Epithelial cell of prostate (primary cell): ENCODE results near the gene NAV3.

Experiments
- DNase-seq: peaks from one replicate; pipeline ENCODE4 v3.0.0-alpha.2; 2011; ENCODE audit warnings: low read depth, low spot score
- H3K27ac ChIP-seq: fragments of 450-650 bp; 2 replicates; pipeline ENCODE4 v1.5.1; 2017; ENCODE audit warnings: mild to moderate bottlenecking

The NAV3 gene

GRCh38 chr12:78035901-78036606 lies 205.4 kb downstream of the NAV3 start:
- DNase-seq, result no peak
- no peak overlapping the region for H3K27ac ChIP-seq

DNA sequence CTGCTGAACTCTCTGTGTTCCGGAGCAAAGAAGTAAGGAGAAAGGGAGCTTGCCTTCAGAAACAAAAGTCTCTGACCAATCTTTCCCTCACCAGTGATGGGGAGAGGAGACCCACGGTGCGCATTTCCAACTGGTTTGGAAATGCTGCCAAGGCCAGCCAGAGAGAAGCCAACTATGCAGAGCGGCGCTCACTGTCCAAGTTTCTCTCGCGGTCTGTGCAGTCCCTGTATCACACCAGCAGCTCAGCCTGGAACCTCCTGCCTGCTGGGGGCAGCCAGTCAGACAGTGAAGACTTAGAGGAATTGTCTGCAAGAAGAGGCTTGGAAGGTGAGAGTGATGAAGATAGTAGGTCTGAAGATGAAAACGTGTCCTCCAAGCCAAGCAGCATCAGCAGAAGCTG lies 206.2 kb downstream of the NAV3 start:
- DNase-seq, result no peak
- no peak overlapping the region for H3K27ac ChIP-seq

GRCh38 chr12:78037707-78038106 lies 207.0 kb downstream of the NAV3 start:
- H3K27ac ChIP-seq, result no peak overlapping the region
- DNase-seq, result no peak

- no peak overlapping the region for H3K27ac ChIP-seq
- DNase-seq, result no peak
Observed at GRCh38 chr12:78038541-78038940, 207.8 kb downstream of the NAV3 start.

DNA sequence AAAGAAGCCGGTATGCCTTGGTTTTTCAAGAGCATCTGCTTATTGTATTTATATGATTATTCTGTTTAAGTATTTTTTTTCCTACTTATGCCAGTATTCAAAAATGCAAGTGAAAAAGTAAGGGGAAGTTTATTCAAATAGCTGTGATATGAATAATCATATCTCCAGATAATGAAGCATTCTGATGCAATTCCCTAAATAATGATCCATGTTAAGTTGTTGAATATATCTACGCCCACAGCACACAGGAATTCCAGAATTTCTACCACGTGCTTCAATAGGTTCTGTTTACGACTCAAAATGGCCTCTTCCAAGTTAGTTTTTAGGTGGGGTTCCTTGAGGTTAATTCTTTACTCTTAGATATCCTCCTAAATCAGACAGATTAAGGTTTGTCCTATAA lies 208.3 kb downstream of the NAV3 start:
- no peak for DNase-seq
- H3K27ac ChIP-seq, result no peak overlapping the region

GRCh38 chr12:78040111-78040510 lies 209.4 kb downstream of the NAV3 start:
- H3K27ac ChIP-seq, result no peak overlapping the region
- DNase-seq, result no peak

- no peak for DNase-seq
- H3K27ac ChIP-seq, result no peak overlapping the region
Observed at GRCh38 chr12:78050790-78051189, 220.1 kb downstream of the NAV3 start.

DNA sequence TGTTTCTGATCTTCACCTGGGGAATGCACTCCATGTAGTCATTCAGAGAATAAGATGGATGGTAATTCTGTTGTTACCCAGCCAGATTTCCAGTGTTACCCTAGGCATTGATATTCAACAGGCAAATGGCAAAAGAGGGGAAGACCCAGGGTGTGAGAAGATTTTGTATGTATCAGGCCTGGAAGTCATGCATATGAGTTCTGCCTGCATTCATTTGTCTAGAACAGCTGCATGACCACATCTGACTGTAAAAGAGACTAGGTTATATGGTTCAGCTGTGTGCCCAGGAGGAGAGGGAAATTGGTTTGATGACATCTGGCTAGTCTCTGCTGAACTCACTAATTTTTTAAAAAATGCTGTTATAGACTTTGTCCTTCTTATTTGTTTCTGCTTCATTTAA lies 224.9 kb downstream of the NAV3 start:
- no peak for DNase-seq
- H3K27ac ChIP-seq, result no peak overlapping the region

- no peak for DNase-seq
- H3K27ac ChIP-seq, result no peak overlapping the region
Observed at GRCh38 chr12:78057075-78057474, 226.4 kb downstream of the NAV3 start.

GRCh38 chr12:78060186-78060585 lies 229.5 kb downstream of the NAV3 start:
- DNase-seq, result peak; percentile 68
- H3K27ac ChIP-seq, result no peak overlapping the region

- H3K27ac ChIP-seq, result no peak overlapping the region
- peak; percentile 14 for DNase-seq
Observed at GRCh38 chr12:78062786-78063185, 232.1 kb downstream of the NAV3 start.

GRCh38 chr12:78081590-78082314 lies 251.1 kb downstream of the NAV3 start:
- DNase-seq, result no peak
- H3K27ac ChIP-seq, result no peak overlapping the region

GRCh38 chr12:78085542-78086182 lies 255.0 kb downstream of the NAV3 start:
- DNase-seq, result peak; percentile 31
- peak overlapping the region; percentile 52 for H3K27ac ChIP-seq

GRCh38 chr12:78086553-78087362 lies 256.1 kb downstream of the NAV3 start:
- no peak for DNase-seq
- no peak overlapping the region for H3K27ac ChIP-seq

- DNase-seq, result no peak
- no peak overlapping the region for H3K27ac ChIP-seq
Observed at GRCh38 chr12:78087363-78087675, 256.6 kb downstream of the NAV3 start.

DNA sequence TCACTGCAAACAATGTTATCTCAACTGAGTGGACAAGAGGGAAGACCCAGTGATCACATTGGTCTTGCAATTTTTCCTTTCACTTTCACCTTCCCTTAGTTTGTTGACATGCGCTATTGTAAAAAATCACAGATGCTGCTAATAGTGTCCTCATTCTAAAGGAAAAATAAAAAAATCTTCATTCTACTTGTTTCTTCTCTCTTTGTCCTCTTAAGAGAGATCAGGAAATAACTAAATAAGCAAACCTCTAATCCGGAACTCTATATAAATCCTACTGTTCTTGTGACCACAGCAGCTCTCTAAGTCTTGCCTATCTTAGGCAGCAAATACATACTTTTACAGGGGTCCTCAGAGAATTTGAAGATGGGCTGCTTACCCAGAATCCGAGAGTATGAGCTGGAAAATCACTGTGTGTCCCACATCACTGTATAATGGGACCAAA lies 257.7 kb downstream of the NAV3 start:
- H3K27ac ChIP-seq, result no peak overlapping the region
- DNase-seq, result no peak

GRCh38 chr12:78090266-78090665 lies 259.6 kb downstream of the NAV3 start:
- H3K27ac ChIP-seq, result no peak overlapping the region
- DNase-seq, result no peak

DNA sequence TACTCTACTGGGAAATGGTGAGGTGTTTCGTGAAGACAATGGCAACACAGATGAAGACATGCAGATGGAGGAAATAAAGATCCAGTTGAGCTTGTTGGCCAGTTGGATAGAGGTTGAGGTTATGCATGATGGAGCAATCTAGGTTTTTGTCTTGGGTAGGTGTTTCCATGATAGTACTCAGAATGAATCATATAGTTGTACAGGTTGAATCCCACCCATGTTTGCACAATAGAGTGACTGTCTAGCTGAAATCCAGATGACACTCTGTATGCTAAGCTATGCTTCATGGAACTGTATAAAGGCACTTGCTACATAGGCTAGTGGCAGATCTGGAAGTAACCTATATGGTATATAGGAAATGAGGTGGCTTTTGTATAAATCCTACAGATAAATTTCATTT lies 264.9 kb downstream of the NAV3 start:
- peak overlapping the region; percentile 71 for H3K27ac ChIP-seq
- peak; percentile 68 for DNase-seq

DNA sequence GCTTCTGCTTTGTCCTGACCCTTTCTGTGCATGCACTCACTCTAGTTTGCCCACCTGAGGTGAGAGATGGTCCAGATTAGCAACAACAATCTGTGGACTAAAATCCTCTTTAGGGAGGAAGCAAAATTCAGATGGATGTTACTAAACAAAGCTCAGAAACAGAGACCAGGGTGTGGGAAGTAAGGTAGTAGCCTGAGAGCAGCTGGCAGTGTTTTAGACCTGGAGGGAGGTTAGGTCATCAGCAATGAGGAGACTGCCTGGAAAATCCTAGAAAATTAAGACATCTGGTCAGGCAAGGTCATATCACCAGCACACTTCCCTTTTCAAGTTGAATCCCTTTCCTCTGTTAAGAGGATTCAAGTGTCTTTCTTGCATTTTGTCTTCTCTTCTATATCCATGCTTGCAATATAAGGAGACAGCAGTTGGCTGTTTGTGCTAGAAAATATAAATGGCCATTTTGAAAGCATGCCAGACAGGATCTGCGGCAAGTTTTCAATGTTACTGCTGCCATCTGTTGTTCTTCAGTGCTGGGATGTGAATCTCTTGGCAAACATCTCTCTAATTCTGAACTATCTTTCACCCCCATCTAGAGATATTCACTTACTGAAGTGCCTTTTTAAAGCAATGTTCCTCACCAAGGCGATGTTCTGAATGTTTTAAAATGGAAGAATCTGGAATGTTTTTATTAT lies 266.4 kb downstream of the NAV3 start:
- H3K27ac ChIP-seq, result peak overlapping the region; percentile 71
- no peak for DNase-seq

GRCh38 chr12:78099806-78100205 lies 269.1 kb downstream of the NAV3 start:
- H3K27ac ChIP-seq, result no peak overlapping the region

More at GRCh38 chr12:78099806-78100205, 269.1 kb downstream of the NAV3 start:
- DNase-seq, result no peak
